HEK293T (cell line): ENCODE data around the gene METTL2B.
"Not testable (repeated sequence)": the region's sequence is repeated elsewhere in the genome, so short reads cannot be mapped to it uniquely, and the experiment has no call there.

Source experiments
- BHLHE40 ChIP-seq: fragments of 450-650 bp; IDR thresholded peaks from 2 replicates; pipeline ENCODE4 v1.6.1; 2016; ENCODE audit warnings: mild to moderate bottlenecking, moderate library complexity, borderline replicate concordance
- HDGF ChIP-seq: fragments of 450-650 bp; IDR thresholded peaks from 2 replicates; pipeline ENCODE4 v1.6.1; 2017; ENCODE audit warnings: antibody characterized with exemption, borderline replicate concordance
- SP1 ChIP-seq: fragments of 450-650 bp; IDR thresholded peaks from 2 replicates; pipeline ENCODE4 v1.6.1; 2017
- TARDBP ChIP-seq: fragments of 450-650 bp; IDR thresholded peaks from 2 replicates; pipeline ENCODE4 v1.6.1; 2016

DNA sequence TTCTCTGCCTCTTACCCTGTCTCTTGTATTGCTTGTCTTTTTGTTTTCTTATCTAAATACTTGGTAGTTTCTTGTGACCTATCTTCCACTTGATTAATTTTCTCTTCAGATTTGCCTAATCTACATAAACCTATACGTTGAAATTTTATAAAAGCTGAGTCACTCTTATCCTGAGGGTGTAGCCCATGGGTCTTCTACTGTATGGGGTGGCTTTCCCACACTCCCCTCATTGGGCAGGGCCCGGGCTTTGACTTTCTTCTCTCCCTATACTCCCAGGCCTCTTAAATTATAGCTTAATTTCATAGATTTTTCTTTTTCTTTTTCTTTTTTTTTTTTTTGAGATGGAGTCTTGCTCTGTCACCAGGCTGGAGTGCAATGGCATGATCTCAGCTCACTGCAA, 66.0 kb downstream of the METTL2B start:
- not testable (repeated sequence) for TF ChIP-seq BHLHE40, TARDBP, HDGF, SP1
